ENCODE data around the gene HSPA14.
A peak's percentile ranks its signal among the peaks of the same experiment; 100 is the strongest.

Gene HSPA14

GRCh38 chr10:14873090-14873760 is 35.1 kb downstream of the HSPA14 start:
- no peak for TF ChIP-seq CTCF (IDR thresholded peaks at IDR 0.05; ENCODE audit: borderline replicate concordance, control extremely low read depth, extremely low read depth, insufficient read depth, missing control alignments)
- no peak for DNase-seq (ENCODE audit: low spot score)
- in situ Hi-C loops (cut with MboI; ENCODE audit: low sequenced_read_pairs, unreplicated experiment): no loop called here

- DNase-seq (ENCODE audit: low spot score): no peak
- in situ Hi-C loops (cut with MboI; ENCODE audit: low sequenced_read_pairs, unreplicated experiment): no loop called here
- no peak for TF ChIP-seq CTCF (IDR thresholded peaks at IDR 0.05; ENCODE audit: borderline replicate concordance, control extremely low read depth, extremely low read depth, insufficient read depth, missing control alignments)
These were observed 37.8 kb downstream of the HSPA14 start for GRCh38 chr10:14875941-14876340.

- DNase-seq (ENCODE audit: low spot score): no peak
- in situ Hi-C loops (cut with MboI; ENCODE audit: low sequenced_read_pairs, unreplicated experiment): no loop called here
- TF ChIP-seq CTCF (IDR thresholded peaks at IDR 0.05; ENCODE audit: borderline replicate concordance, control extremely low read depth, extremely low read depth, insufficient read depth, missing control alignments): no peak
These were observed 38.7 kb downstream of the HSPA14 start for GRCh38 chr10:14876764-14877163.

- in situ Hi-C loops (cut with MboI; ENCODE audit: low sequenced_read_pairs, unreplicated experiment): no loop called here
- peak; percentile 100 for DNase-seq (ENCODE audit: low spot score)
- no peak for TF ChIP-seq CTCF (IDR thresholded peaks at IDR 0.05; ENCODE audit: borderline replicate concordance, control extremely low read depth, extremely low read depth, insufficient read depth, missing control alignments)
These were observed 40.4 kb downstream of the HSPA14 start, which contains the start of gene SUV39H2 for GRCh38 chr10:14878266-14879123. Gene SUV39H2, plus strand, starts transcription at chr10:14878866. Its CDS starts 23 bp downstream, at chr10:14878889.

- DNase-seq (ENCODE audit: low spot score): no peak
- in situ Hi-C loops (cut with MboI; ENCODE audit: low sequenced_read_pairs, unreplicated experiment): no loop called here
- no peak for TF ChIP-seq CTCF (IDR thresholded peaks at IDR 0.05; ENCODE audit: borderline replicate concordance, control extremely low read depth, extremely low read depth, insufficient read depth, missing control alignments)
These were observed 41.2 kb downstream of the HSPA14 start for GRCh38 chr10:14879124-14879927.

DNA sequence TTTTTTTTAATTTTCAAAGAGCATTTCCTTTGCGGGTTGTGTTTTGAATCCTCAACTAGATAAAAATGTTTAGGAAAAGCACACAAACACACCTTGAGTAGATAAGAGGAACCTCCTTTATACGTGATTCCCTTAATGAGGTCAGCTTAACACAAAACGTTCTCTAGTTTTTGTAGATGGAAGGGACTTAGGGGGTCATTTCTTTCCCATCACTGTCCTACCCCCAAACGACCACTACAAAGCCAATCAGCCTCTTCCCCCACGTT is 41.8 kb downstream of the HSPA14 start:
- DNase-seq (ENCODE audit: low spot score): no peak
- no peak for TF ChIP-seq CTCF (IDR thresholded peaks at IDR 0.05; ENCODE audit: borderline replicate concordance, control extremely low read depth, extremely low read depth, insufficient read depth, missing control alignments)
- in situ Hi-C loops (cut with MboI; ENCODE audit: low sequenced_read_pairs, unreplicated experiment): no loop called here

Measured in GM13976 (cell line).